Measurements from ENCODE around the gene THSD7A.

THSD7A gene

GRCh38 chr7:11330717-11331116 lies 501.3 kb downstream of the THSD7A start:
- H3K4me3 ChIP-seq (ENCODE audit: low read depth, low read length): no peak overlapping the region
- no peak for TF ChIP-seq CTCF (IDR thresholded peaks at IDR 0.05; ENCODE audit: control insufficient read depth, extremely low read depth, insufficient read depth)
- no peak for DNase-seq (ENCODE audit: low read depth)

GRCh38 chr7:11330208-11330607 lies 501.8 kb downstream of the THSD7A start:
- no peak overlapping the region for H3K4me3 ChIP-seq (ENCODE audit: low read depth, low read length)
- TF ChIP-seq CTCF (IDR thresholded peaks at IDR 0.05; ENCODE audit: control insufficient read depth, extremely low read depth, insufficient read depth): no peak
- DNase-seq (ENCODE audit: low read depth): no peak

- H3K4me3 ChIP-seq (ENCODE audit: low read depth, low read length): no peak overlapping the region
- TF ChIP-seq CTCF (IDR thresholded peaks at IDR 0.05; ENCODE audit: control insufficient read depth, extremely low read depth, insufficient read depth): no peak
These were observed 502.4 kb downstream of the THSD7A start for GRCh38 chr7:11329626-11330025.

GRCh38 chr7:11328309-11328708 lies 503.7 kb downstream of the THSD7A start:
- TF ChIP-seq CTCF (IDR thresholded peaks at IDR 0.05; ENCODE audit: control insufficient read depth, extremely low read depth, insufficient read depth): no peak
- no peak for DNase-seq (ENCODE audit: low read depth)
- no peak overlapping the region for H3K4me3 ChIP-seq (ENCODE audit: low read depth, low read length)

More at GRCh38 chr7:11329626-11330025, 502.4 kb downstream of the THSD7A start:
- no peak for DNase-seq (ENCODE audit: low read depth)

- DNase-seq (ENCODE audit: low read depth): no peak
- H3K4me3 ChIP-seq (ENCODE audit: low read depth, low read length): no peak overlapping the region
These were observed 504.4 kb downstream of the THSD7A start for GRCh38 chr7:11327633-11328032.

More at GRCh38 chr7:11327633-11328032, 504.4 kb downstream of the THSD7A start:
- TF ChIP-seq CTCF (IDR thresholded peaks at IDR 0.05; ENCODE audit: control insufficient read depth, extremely low read depth, insufficient read depth): no peak

Measured in LNCaP clone FGC (cell line).